ENCODE results near the gene GALNT14. TPM values are rescaled to one million over a fixed set of nuclear protein-coding genes. Genes with fewer than 3 reads are reported as not detected.

GALNT14 gene
- total and polyA plus RNA-seq, 10 of the 15 experiments (the other 5 are each of a cell fraction or from before 2014, with no cell fraction given), result 3.7 to 17.8 (median 6.0) TPM

DNA sequence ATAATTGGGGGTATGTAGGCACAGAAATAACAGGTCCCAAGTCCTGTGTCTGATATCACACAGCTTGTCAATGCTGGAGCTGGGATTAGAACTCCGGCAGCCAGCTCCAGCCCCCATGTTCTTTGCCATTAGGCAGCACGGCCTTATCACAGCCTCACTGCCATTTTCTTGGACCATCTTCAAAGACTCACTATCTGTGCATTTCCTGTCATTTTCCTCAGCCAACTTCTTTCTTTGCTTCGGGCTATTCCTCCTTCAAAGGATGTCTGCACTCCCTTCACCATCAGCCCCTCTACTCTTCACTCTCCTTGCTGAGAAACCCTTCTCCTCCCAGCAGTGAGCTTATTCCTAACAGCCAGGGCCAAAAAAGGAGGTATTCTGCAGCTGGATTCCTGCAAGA is 139.6 kb downstream of the GALNT14 start:
- no TSS peak for BruUV-seq (replicated peaks)
- Histone ChIP-seq H3K4me2 (ENCODE audit: control insufficient read depth, insufficient read depth) (no peak overlapping the region), H3K9me3 (replicated peaks; ENCODE audit: control insufficient read depth, insufficient read depth, low read length) (no peaks in the 10 kb centered on the region), H3K4me3 (no peak overlapping the region), H3K27me3 (replicated peaks in 1 of 2; ENCODE audit: control insufficient read depth in 2 of 2, insufficient read depth in 2 of 2, low read length in 1 of 2) (no peaks in the 10 kb centered on the region), H4K20me1 (ENCODE audit: control insufficient read depth, insufficient read depth) (no peaks in the 10 kb centered on the region), H3K9ac (ENCODE audit: control insufficient read depth, insufficient read depth, low read length) (no peak overlapping the region), H3K79me2 (ENCODE audit: control insufficient read depth, insufficient read depth, low read length) (no peaks in the 10 kb centered on the region), H3K36me3 (ENCODE audit: control insufficient read depth in 2 of 2, insufficient read depth in 2 of 2, low read length in 1 of 2) (no peaks in the 10 kb centered on the region), H3K27ac (ENCODE audit: control insufficient read depth, insufficient read depth) (no peak overlapping the region), H2AFZ (ENCODE audit: control insufficient read depth, low read depth, low read length) (no peak overlapping the region), H3K4me1 (ENCODE audit: control insufficient read depth, insufficient read depth, low read length) (no peaks in the 10 kb centered on the region)
- TF ChIP-seq PAX8 (IDR thresholded peaks at IDR 0.05), result no peak
- TF ChIP-seq, protein P1, sequence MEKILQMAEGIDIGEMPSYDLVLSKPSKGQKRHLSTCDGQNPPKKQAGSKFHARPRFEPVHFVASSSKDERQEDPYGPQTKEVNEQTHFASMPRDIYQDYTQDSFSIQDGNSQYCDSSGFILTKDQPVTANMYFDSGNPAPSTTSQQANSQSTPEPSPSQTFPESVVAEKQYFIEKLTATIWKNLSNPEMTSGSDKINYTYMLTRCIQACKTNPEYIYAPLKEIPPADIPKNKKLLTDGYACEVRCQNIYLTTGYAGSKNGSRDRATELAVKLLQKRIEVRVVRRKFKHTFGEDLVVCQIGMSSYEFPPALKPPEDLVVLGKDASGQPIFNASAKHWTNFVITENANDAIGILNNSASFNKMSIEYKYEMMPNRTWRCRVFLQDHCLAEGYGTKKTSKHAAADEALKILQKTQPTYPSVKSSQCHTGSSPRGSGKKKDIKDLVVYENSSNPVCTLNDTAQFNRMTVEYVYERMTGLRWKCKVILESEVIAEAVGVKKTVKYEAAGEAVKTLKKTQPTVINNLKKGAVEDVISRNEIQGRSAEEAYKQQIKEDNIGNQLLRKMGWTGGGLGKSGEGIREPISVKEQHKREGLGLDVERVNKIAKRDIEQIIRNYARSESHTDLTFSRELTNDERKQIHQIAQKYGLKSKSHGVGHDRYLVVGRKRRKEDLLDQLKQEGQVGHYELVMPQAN (conservative IDR thresholded peaks at IDR 0.05), result no peak
- no peak for TF ChIP-seq HCFC1 (IDR thresholded peaks at IDR 0.05; ENCODE audit: low read length)
- no peak for TF ChIP-seq SRF (IDR thresholded peaks at IDR 0.05; ENCODE audit: low read depth in 2 of 2, low read length in 2 of 2)
- no peak for TF ChIP-seq YY1 (IDR thresholded peaks at IDR 0.05; ENCODE audit: low read depth, low read length)
- no peak for TF ChIP-seq RELA (IDR thresholded peaks at IDR 0.05; ENCODE audit: borderline replicate concordance, partially characterized antibody)
- TF ChIP-seq, protein P2, sequence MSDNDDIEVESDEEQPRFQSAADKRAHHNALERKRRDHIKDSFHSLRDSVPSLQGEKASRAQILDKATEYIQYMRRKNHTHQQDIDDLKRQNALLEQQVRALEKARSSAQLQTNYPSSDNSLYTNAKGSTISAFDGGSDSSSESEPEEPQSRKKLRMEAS (IDR thresholded peaks at IDR 0.05; ENCODE audit: low read depth, low read length), result no peak
- TF ChIP-seq, protein P3, sequence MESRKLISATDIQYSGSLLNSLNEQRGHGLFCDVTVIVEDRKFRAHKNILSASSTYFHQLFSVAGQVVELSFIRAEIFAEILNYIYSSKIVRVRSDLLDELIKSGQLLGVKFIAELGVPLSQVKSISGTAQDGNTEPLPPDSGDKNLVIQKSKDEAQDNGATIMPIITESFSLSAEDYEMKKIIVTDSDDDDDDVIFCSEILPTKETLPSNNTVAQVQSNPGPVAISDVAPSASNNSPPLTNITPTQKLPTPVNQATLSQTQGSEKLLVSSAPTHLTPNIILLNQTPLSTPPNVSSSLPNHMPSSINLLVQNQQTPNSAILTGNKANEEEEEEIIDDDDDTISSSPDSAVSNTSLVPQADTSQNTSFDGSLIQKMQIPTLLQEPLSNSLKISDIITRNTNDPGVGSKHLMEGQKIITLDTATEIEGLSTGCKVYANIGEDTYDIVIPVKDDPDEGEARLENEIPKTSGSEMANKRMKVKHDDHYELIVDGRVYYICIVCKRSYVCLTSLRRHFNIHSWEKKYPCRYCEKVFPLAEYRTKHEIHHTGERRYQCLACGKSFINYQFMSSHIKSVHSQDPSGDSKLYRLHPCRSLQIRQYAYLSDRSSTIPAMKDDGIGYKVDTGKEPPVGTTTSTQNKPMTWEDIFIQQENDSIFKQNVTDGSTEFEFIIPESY (IDR thresholded peaks at IDR 0.05), result no peak
- no peak for TF ChIP-seq ZBED1 (IDR thresholded peaks at IDR 0.05; ENCODE audit: borderline replicate concordance)
- ATAC-seq, result no peak
- no peak for FAIRE-seq
- POLR2A ChIA-PET, result no interaction called here
- CTCF ChIA-PET, result interaction anchor here (1.0 to 1.3 kb wide), 2 partner anchors 136 to 171 kb away, joined by 3 to 5 read pairs; no protein-coding TSS in a partner anchor
- RAD21 ChIA-PET (ENCODE audit: unreplicated experiment), result no interaction called here
- intact Hi-C loops (cut with micrococcal nuclease; ENCODE audit: unreplicated experiment) (no loop called here), in situ Hi-C loops (cut with MboI) (no loop called here)
- no peak for DNase-seq (ENCODE audit: low read depth, low spot score)
- SMC1A ChIA-PET (ENCODE audit: uncharacterized antibody, unreplicated experiment), result interaction anchor here (0.7 to 1.6 kb wide), 2 partner anchors 171 to 178 kb away, joined by 3 to 4 read pairs; no protein-coding TSS in a partner anchor
- 46% methylated on average over 3 of the region's 3 CpGs for WGBS (ENCODE audit: insufficient coverage, insufficient replicate concordance, low lambda C conversion rate, missing lambda C conversion rate)
